GM19395 (cell line): ENCODE measurements around the gene OCIAD1.
"Not testable (repeated sequence)": the region's sequence is repeated elsewhere in the genome, so short reads cannot be mapped to it uniquely, and the experiment has no call there.

Source experiments
- ATAC-seq: cut with Tn5 transposase; IDR thresholded peaks from one replicate; pipeline ENCODE4 v1.9.1; 2021; ENCODE audit warnings: mild to moderate bottlenecking, moderate library complexity; ENCODE audit not compliant: unreplicated experiment

Gene OCIAD1

DNA sequence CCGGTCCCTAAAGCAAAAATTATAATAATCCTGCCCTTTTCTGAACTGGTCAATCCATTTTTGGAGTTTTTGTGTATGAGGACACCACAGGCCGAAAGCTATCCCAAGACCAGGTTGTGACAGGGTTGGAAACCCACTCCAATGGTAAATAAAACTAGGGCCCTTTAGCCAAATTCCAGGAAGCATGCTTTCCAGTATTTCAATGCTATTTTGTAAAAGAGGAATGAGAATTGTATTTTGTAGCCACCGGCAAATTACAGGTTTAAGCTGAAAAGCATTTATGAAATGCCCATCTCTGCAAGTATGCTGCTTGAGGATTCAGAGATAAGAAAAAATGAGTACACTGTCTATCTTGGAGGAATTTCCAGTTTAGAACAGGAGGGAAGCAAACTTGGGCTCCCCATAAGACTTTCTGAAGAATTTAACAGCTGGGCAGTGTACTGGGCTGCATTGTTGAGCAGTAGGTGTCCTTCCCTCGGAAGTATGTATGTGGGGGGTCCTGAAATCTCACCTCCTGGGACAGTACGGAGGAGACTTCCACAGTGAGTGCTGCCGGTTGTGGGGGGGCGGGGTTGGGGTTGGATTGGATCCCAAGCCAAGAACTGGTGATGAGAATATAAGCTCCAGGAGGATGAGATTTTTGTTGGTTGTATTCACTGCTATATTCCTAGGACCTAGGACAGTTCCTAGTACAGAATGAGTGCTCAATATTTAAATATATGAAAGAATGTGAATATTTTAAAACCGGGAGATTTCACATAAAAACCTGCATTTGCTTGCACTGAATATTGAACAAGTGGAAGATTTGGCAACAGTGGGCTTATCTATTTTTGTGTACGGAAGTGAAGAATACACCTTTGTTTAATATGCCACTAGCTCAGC is 48.9 kb downstream of the OCIAD1 start:
- no peak for ATAC-seq

DNA sequence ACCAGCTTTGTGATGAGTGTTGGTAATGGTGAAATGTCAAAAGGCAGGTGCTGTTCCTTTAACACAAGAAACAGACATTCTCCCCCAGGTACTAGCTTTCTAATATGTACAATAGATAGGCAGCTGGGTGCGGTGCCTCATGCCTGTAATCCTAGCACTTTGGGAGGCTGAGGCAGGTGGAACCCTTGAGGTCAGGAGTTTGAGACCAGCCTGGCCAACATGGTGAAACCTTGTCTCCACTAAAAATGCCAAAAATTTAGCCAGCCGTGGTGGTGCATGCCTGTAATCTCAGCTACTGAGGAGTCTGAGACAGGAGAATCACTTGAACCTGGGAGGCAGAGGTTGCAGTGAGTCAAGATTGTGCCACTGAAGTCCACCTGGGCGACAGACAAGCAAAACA is 50.8 kb downstream of the OCIAD1 start:
- not testable (repeated sequence) for ATAC-seq

DNA sequence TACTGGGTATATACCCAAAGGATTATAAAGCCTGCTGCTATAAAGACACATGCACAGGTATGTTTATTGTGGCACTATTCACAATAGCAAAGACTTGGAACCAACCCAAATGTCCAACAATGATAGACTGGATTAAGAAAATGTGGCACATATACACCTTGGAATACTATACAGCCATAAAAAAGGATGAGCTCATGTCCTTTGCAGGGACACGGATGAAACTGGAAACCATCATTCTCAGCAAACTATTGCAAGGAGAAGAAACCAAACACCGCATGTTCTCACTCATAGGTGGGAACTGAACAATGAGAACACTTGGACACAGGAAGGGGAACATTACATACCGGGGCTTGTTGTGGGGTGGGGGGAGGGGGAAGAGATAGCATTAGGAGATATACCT is 58.9 kb downstream of the OCIAD1 start:
- not testable (repeated sequence) for ATAC-seq

DNA sequence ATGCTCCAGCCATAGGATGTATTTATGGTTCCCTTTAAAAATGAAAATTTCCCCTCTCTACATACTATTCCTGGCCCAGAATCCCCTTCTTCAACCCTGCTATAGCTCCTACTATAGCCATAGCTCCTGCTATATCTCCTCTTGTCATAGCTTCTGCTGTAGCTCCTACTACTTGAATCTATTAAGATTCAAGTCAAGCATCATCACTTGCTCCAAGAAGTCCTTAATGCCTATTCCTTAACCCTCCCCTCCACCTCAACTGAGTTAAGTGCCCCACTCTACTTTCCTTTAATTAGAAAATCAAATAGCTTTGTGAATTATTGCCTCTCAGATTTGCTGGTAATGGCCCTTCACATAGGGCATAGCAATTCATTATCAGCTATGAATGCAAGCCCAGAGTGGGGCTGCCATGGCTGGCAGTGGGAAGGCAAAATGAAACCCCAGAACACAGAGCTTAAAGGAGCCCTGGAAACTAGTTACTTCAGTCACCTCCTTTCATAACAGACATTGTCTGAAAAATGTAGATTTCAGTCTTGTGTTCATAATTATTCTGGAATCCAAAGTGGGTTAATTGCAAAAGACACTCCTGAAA is 60.2 kb downstream of the OCIAD1 start:
- no peak for ATAC-seq

DNA sequence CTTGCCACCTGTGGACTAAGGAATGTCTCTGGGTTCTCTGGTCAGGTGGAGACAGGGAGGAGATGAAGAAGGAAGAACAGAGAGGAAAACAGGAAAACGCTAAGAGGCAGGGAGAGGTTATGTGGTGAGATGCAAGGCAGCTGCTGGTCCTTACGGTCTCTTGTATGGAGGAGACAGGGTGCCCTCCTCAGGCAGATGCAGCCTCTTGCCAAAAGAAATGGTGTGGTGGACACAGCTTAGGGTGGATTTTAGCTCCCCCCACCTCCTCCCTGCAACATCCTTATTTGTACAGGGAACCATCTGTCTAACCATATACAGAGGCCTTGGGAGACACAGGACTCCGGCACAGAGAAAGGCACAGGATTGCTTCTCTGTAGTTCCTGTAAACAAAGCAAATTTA is 66.0 kb downstream of the OCIAD1 start:
- ATAC-seq = no peak

DNA sequence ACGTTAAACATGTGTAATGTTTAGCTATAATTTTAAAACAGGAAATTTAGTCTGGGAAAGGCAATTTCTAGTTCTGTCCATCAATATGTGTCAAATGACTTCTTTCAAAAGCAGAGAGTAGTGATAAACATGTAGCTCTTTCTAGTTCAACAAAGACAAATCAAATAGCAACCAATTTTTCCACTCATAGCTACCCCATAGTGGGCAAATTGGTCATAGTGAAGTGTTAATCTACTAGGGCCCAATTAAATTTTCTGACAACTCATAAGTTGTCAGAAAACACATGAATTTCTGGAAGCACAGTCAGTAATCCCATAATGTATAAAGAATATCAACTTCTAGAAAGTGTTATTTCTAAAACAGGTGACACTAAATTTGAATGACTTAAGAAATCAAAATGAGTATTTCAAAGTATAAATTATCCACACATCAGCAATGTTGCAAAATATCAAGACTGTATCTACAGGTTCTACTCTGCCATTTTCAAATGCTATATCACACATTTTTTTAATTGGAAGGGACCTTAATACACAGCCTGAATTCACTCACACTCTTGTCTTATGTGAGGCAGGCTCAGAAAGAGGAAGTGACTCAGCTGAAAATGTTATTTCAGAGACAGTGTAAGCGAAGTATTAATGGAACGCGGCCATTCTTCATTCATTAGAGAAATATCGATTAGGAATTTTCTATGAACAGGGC is 68.0 kb downstream of the OCIAD1 start:
- ATAC-seq = peak; percentile 78

DNA sequence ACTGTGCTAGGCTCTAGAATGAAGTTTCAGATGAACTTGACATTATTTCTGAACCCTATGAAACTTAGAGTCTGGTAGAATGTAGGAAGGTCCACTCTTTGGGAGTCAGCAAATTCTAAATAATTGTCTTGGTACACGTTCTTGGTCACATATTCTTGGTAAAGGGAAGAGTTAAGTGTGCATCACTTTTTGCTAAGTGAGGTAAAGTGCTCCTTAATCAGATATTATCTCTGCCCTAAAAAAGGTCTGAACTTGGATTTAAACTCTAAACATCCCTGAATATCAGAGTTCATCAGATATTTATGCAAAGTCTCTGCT is 68.5 kb downstream of the OCIAD1 start:
- no peak for ATAC-seq

DNA sequence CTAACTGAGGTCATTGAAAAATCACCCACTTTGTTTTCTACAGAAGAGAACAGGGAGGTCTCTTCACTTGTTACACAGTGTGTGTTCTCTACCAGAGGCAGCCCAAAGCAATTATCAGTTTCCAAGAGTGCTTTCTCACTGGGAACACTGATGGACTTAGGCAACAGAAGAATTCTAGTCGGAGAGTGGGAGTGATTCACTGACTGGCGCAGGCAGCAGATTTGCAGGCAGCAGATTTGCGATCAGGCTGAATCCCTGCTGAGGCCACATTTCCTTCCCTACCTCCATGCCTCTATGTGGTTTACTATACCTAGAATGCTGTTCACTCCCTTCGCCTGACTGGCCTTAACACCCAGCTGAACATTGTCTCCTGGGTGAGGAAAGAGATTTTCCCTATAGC is 69.1 kb downstream of the OCIAD1 start:
- ATAC-seq = no peak

DNA sequence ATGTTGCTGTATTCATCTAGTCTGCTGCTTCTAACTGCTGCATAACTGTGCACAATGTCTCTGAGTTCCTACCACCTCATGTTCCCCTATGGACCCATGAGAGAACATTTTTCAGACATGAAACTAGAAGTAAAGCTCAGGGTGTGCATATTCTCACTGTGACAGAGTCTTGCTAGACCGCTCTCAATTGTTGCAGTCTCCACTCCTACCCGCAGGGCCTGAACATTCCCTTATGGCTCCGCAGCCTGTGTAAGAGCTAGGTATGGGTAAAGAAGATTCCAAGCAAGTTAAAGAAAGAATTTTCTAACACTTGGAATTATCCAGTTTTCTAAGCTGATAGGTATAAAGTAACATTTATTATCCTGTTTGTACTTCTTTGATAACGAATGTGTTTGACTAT is 70.3 kb downstream of the OCIAD1 start:
- no peak for ATAC-seq

DNA sequence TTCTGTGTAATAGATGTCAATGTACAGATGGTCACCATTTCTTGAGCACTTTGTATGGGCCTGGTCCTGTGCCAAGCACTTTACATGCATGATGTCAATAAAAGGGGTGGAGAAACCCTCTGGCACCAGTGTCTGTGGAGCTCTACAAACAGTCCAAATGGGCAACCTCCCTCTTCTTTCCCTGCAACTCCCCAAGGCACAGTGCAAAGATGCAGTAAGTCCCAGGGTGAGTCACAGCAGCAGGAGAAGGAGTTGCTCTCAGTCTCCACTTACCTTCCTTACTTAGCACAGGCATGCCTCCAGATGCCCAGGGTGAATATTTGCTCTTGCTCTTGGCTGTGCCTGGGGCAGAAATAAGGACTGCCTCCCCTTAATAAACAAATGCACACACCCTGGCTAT is 71.4 kb downstream of the OCIAD1 start:
- no peak for ATAC-seq

DNA sequence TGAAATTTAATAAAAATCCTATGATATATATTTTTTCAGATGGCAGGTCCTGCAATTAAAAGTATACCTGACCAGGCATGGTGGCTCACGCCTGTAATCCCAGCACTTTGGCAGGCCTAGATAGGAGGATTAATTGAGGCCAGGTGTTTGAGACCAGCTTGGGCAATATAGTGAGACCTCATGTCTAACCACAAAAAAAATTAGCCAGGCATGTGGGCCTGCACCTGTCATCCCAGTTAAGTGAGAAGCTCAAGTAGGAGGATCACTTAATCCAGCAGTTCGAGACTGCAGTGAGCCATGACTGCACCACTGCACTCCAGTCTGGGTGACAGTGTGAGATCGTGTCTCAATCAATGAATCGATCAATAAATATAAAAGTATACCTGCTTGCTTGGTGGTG is 73.2 kb downstream of the OCIAD1 start:
- no peak for ATAC-seq

DNA sequence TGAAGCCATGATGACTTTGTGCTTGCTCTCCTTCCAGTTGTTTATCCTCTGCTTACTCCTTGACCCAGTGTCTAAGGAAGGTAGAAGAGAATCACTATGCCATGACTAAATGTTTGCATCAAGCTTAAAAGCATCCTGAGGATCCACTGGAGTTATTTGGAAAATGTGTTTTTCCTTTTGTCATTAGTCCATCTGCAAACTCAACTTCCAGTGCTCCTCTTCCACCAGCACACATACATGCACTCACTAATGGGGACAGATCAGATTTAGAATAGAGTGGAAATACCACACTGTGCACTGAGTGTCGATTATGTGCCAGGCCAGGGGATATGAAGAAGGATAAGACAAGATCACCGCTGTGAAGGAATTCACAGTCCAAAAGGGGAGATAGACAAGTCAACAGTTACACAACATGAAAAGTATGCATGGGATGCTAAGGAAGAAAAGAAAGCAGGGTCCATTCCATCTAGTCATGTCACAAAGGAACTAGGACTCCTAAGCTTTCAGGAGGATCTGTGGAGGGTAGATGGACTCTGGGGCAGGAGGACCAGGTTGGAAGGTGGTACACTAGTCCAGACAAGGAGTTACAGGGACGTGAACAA is 73.8 kb downstream of the OCIAD1 start:
- ATAC-seq = no peak

DNA sequence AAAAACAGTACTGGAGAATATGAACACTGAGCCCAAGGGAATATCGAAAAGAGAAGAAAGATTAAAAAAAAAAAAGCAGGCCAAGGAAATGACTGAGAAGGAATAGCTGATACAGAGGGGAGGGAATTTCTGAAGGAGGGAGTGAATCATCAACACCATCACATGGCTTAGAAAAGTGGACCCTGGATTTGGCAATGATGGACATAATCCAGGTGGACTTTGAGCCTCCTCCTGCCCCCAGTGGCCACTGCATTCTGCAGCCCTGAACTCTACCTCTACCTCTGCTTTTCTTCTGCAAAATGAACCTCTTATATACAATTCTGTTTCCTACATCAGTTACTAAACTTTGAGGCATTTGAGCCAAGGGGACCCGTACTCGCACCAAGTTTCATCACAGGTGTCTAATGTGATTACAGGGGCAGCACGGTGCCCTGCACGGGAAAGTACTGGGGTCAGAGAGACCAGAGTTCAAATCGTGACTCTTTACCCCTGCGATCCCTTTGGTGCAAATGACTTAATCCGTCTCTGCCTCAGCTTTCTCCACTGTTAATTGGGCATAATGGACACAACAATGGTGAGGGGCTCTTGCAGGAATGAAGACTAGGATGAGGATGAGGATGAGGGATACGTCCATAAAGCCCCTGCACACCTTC is 74.6 kb downstream of the OCIAD1 start:
- ATAC-seq = no peak

DNA sequence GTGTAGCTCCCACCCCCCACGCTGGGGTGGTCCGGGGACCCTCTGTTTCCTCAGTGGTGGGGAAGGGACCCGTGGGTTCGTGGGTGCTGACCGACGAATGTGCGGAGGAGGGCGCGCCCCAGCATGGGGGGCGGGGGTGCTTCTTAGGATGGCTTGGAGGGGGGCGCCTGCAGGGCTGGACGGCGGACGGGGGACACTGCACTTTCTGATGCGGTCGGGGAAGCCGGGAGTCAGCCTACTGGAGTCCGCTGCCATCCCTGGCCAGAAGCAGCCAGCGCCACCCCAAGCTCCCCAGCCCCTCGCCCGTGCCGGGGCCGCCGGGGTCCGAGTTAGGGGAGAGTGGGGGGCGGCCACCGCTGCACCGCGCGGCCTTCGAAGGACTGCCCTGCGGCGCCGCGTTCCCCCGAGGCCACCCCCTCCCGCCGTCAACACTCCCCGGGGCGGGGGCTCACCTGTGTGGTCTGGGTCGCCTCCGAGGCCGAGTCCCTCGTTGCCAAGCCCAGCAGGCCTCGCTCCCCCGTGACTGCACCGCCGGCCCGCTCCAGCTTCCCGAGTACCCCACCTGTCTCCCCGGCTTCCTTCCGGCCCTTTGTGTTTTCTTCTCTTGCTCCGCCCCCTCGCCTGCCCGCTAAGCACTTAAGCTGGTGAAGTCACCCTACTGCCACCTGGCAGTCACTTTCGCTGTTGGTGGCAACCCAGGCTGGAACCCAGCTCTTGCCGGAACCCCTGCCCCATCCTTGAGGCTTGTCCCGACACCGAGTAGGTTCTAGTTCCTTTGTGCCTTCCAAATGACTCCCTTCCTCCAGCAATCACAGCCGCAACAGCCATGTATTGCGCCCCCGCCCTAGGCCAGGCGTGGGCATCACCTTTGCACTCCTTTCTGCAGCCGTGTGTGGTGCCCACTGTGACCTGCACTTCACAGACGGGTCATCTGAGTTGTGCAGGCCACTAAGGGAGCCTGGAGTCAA is 75.6 kb downstream of the OCIAD1 start, which contains the start of gene OCIAD2:
Gene OCIAD2, minus strand, starts transcription at position 569 of the 968 bp plus-strand sequence. CDS start 2,225 bp downstream, outside the sequence.
- ATAC-seq = peak; percentile 96

DNA sequence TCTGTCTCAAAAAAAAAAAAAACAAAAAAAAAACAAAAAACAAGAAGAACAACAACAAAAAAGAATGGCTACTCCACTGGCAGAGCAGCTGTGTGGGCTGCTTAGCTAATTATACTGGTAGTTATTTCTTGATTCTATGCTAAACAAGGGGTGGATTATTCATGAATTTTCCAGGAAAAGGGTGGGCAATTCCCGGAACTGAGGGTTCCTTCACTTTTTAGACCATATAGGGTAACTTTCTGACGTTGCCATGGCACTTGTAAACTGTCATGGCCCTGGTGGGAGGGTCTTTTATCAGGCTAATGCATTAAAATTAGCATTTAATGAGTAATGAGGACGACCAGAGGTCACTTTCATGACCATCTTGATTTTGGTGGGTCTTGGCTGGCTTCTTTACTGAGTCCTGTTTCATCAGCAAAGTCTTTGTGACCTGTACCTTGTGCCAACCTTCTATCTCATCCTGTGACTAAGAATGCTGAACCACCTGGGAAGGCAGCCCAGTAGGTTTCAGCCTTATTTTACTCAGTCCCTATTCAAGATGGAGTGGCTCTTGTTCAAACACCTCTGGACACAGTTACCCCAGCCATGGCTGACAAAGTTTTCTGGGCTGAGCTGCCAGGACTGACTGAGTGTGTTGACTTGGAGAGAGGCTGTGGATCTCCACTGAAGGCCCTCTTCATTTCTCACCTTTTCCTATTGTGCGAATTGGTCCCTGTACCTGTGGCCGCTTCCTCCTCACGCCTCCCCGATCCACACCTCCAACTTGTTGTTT is 77.0 kb downstream of the OCIAD1 start:
- no peak for ATAC-seq

DNA sequence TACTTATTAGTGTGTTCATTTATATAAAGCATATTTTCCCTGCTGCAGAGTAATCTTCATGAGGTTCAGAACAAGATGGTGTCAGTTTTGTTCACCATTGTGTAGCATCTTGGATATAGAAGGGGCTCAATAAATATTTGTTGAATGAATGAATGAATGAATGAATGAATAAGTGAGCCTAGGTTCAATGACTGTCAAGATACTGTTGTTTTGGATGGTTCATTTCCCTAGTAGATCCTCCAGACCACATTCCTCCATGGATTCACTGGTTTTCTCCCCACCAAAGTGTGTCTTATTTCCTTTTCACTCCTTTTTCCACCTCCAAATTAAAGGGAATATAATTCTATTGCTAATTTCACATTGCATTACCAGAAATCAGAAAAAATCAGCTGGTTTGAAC is 77.8 kb downstream of the OCIAD1 start:
- no peak for ATAC-seq

DNA sequence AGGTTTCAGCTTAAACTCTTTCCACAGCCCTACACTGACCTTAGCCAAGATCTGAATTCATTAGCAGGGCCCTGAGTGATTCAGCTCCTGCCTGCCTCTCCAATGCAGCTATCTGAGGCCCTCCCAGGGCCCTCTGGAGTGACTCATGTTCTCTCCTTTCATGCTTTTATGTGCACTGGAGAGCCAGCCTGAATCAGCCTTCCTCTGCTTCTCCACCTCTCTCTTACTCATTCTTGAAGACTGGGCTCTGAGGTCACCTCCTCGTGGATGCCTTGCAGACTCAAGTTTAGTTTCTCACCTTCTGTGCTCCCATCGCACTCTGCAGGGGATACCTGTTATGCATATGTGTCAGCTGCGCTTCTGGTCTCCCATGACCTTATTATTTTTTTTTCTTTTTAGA is 78.8 kb downstream of the OCIAD1 start:
- ATAC-seq = no peak

DNA sequence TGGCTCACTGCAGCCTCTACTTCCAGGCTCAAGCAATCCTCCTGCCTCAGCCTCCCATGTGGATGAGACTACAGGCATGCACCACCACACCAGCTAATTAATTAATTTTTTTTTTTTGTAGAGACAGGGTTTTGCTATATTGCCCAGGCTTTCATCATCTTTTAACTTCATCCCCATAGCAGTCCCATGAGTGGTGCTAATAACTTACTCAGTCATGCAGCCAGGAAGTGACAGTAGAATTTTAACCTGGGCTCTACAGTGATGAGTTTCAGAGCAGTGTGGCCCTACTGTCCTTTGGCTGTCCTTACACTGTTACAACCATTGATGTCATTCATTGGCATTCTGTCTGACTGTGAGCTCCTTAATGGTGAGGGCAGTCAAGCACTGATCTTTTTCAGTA is 79.6 kb downstream of the OCIAD1 start:
- no peak for ATAC-seq
